Astrocyte (in vitro differentiated cells and primary cell): ENCODE results near the gene PPP6C. TPM values are rescaled to one million over a fixed set of nuclear protein-coding genes. Genes with fewer than 3 reads are reported as not detected.
A peak's percentile ranks its signal among the peaks of the same experiment; 100 is the strongest.

Experiments
- DNase-seq: peaks from one replicate; pipeline ENCODE4 v3.0.0-alpha.2; 2010; ENCODE audit warnings: low read depth
- FAIRE-seq: peaks from 2 replicates; lab custom pipeline; 2011; peaks lifted over from hg19 to GRCh38; lab: Jason Lieb, UNC
- H2AFZ ChIP-seq: 2 replicates; pipeline ENCODE4 v1.6.0; 2012; ENCODE audit warnings: low read depth, low read length, inconsistent platforms
- H3K27ac ChIP-seq: 2 replicates; pipeline ENCODE4 v1.5.1; 2011; ENCODE audit warnings: low read depth, low read length, inconsistent platforms
- H3K27me3 ChIP-seq: 2 replicates; pipeline ENCODE4 v1.6.0; 2011; ENCODE audit warnings: low read length, inconsistent platforms; ENCODE audit not compliant: insufficient read depth
- H3K36me3 ChIP-seq: 2 replicates; pipeline ENCODE4 v1.5.1; 2011; ENCODE audit warnings: low read length, inconsistent platforms; ENCODE audit not compliant: insufficient read depth
- H3K4me1 ChIP-seq: 2 replicates; pipeline ENCODE4 v1.5.1; 2011; ENCODE audit warnings: low read length, inconsistent platforms; ENCODE audit not compliant: insufficient read depth
- H3K4me2 ChIP-seq: 2 replicates; pipeline ENCODE4 v1.6.0; 2012; ENCODE audit warnings: low read length, inconsistent platforms
- H3K4me3 ChIP-seq: 2 replicates; pipeline ENCODE4 v1.5.1; 2011; ENCODE audit warnings: low read depth, mild to moderate bottlenecking, low read length, inconsistent platforms; ENCODE audit not compliant: insufficient read depth
- H3K79me2 ChIP-seq: 2 replicates; pipeline ENCODE4 v1.6.0; 2012; ENCODE audit warnings: mild to moderate bottlenecking, low read length, inconsistent platforms; ENCODE audit not compliant: insufficient read depth
- H3K9ac ChIP-seq: 2 replicates; pipeline ENCODE4 v1.6.0; 2012; ENCODE audit warnings: mild to moderate bottlenecking, low read length, inconsistent platforms
- H3K9me3 ChIP-seq: 2 replicates; pipeline ENCODE4 v1.5.1; 2012; ENCODE audit warnings: low read depth, mild to moderate bottlenecking, low read length, inconsistent platforms; ENCODE audit not compliant: insufficient read depth
- H4K20me1 ChIP-seq: 2 replicates; pipeline ENCODE4 v1.6.0; 2012; ENCODE audit warnings: low read length, inconsistent platforms; ENCODE audit not compliant: insufficient read depth
- H3K27ac Mint-ChIP-seq: one replicate; pipeline ENCODE4 v1.8.0; 2021; ENCODE audit warnings: mild to moderate bottlenecking, mixed read lengths; ENCODE audit not compliant: unreplicated experiment
- H3K27me3 Mint-ChIP-seq: one replicate; pipeline ENCODE4 v1.8.0; 2021; ENCODE audit warnings: low read depth, mixed read lengths; ENCODE audit not compliant: unreplicated experiment
- H3K36me3 Mint-ChIP-seq: one replicate; pipeline ENCODE4 v1.8.0; 2021; ENCODE audit warnings: low read depth, mixed read lengths; ENCODE audit not compliant: unreplicated experiment
- H3K4me1 Mint-ChIP-seq: one replicate; pipeline ENCODE4 v1.8.0; 2021; ENCODE audit warnings: low read depth, mixed read lengths; ENCODE audit not compliant: unreplicated experiment
- H3K4me3 Mint-ChIP-seq: one replicate; pipeline ENCODE4 v1.8.0; 2021; ENCODE audit warnings: mild to moderate bottlenecking, moderate library complexity, mixed read lengths; ENCODE audit not compliant: unreplicated experiment
- H3K9me3 Mint-ChIP-seq: one replicate; pipeline ENCODE4 v1.8.0; 2021; ENCODE audit warnings: mild to moderate bottlenecking, mixed read lengths; ENCODE audit not compliant: unreplicated experiment
- CTCF ChIP-seq: IDR thresholded peaks from 2 replicates; pipeline ENCODE4 v1.5.1; 2011; ENCODE audit warnings: low read depth, mild to moderate bottlenecking, inconsistent platforms, low read length, moderate library complexity; ENCODE audit not compliant: insufficient read depth
- EZH2 ChIP-seq: IDR thresholded peaks from 2 replicates; pipeline ENCODE4 v1.6.1; 2012; ENCODE audit warnings: mild to moderate bottlenecking, low read length, inconsistent platforms; ENCODE audit not compliant: insufficient read depth
- total RNA-seq: library from RNA; stranded (reverse); gene quantifications from 2 replicates; pipeline ENCODE4 v1.2.1, GENCODE V29; 2021

PPP6C gene
- total RNA-seq, 1 donor from 2014 or later = 41.1 TPM

- H3K4me3 ChIP-seq = no peak overlapping the region
- H3K27ac ChIP-seq = no peak overlapping the region
- DNase-seq (no peak), FAIRE-seq (no peak)
- no peak overlapping the region for H3K27ac Mint-ChIP-seq
- no peaks in the 10 kb centered on the region for H3K27me3 ChIP-seq
- TF ChIP-seq EZH2 = no peak
- TF ChIP-seq CTCF = no peak
- H3K9ac ChIP-seq = no peak overlapping the region
- no peak overlapping the region for H2AFZ ChIP-seq
- H3K4me1 ChIP-seq = no peaks in the 10 kb centered on the region
- H3K27me3 Mint-ChIP-seq = no peaks in the 10 kb centered on the region
- no peaks in the 10 kb centered on the region for H4K20me1 ChIP-seq
- H3K4me2 ChIP-seq = no peak overlapping the region
- no peaks in the 10 kb centered on the region for H3K9me3 Mint-ChIP-seq
- H3K36me3 ChIP-seq = peaks cover 8% of the 10 kb centered on the region
- H3K9me3 ChIP-seq = no peaks in the 10 kb centered on the region
- H3K79me2 ChIP-seq = no peaks in the 10 kb centered on the region
- H3K4me1 Mint-ChIP-seq = no peaks in the 10 kb centered on the region
- H3K4me3 Mint-ChIP-seq = no peak overlapping the region
- H3K36me3 Mint-ChIP-seq = no peaks in the 10 kb centered on the region
Observed at GRCh38 chr9:125145425-125145824, 44.2 kb downstream of the PPP6C start.

- no peak for TF ChIP-seq EZH2
- peak; percentile 84 for TF ChIP-seq CTCF
- peak; percentile 94 for DNase-seq
- Mint-ChIP-seq H3K9me3 (no peaks in the 10 kb centered on the region), H3K27ac (peak within 1 kb of the TSS; percentile 8), H3K36me3 (no peaks in the 10 kb centered on the region), H3K4me3 (peak within 1 kb of the TSS; percentile 97), H3K27me3 (no peaks in the 10 kb centered on the region), H3K4me1 (no peaks in the 10 kb centered on the region)
- Histone ChIP-seq H3K27ac (no peak within 1 kb of the TSS), H3K4me2 (peak within 1 kb of the TSS; percentile 98), H4K20me1 (no peaks in the 10 kb centered on the region), H3K4me3 (peak within 1 kb of the TSS; percentile 62), H2AFZ (peak within 1 kb of the TSS; percentile 71), H3K27me3 (no peaks in the 10 kb centered on the region), H3K79me2 (no peaks in the 10 kb centered on the region), H3K9ac (peak within 1 kb of the TSS; percentile 73), H3K9me3 (no peaks in the 10 kb centered on the region), H3K4me1 (no peaks in the 10 kb centered on the region), H3K36me3 (no peaks in the 10 kb centered on the region)
- FAIRE-seq = no peak
Observed at GRCh38 chr9:125143377-125144090, 46.1 kb downstream of the PPP6C start, which contains the start of gene SCAI. SCAI (minus strand) TSS chr9:125143528; CDS start chr9:125143437, 91 bp downstream.
